ENCODE results near the gene PKN1. TPM values are rescaled to one million over a fixed set of nuclear protein-coding genes. Genes with fewer than 3 reads are reported as not detected.

Gene PKN1
- total and polyA plus RNA-seq, 2 donors (not counting 1 experiment from before 2014, with no cell fraction given) = 114 to 171 TPM

GRCh38 chr19:14463747-14464146 lies 30.6 kb downstream of the PKN1 start:
- WGBS (ENCODE audit: insufficient coverage) = over 99% methylated on average over 21 of the region's 21 CpGs
- no peak overlapping the region for H3K4me3 ChIP-seq (ENCODE audit: control extremely low read depth in 1 of 5, extremely low read depth in 1 of 5, insufficient read depth in 1 of 5, low read depth in 2 of 5, low read length in 4 of 5)

GRCh38 chr19:14467391-14467790 lies 34.3 kb downstream of the PKN1 start:
- ChIA-PET POLR2A (no interaction called here), CTCF (interaction anchor here (1.0 to 1.8 kb wide), 4 partner anchors 9 to 119 kb away, joined by 3 to 6 read pairs (median 4); no protein-coding TSS in a partner anchor)
- H3K27ac ChIP-seq (ENCODE audit: low read length in 2 of 2) = no peak overlapping the region

More at GRCh38 chr19:14463747-14464146, 30.6 kb downstream of the PKN1 start:
- Histone ChIP-seq H3K27ac (ENCODE audit: low read length in 2 of 2) (no peak overlapping the region), H2AFZ (ENCODE audit: insufficient read depth, low read depth, low read length, poor library complexity, severe bottlenecking) (no peak overlapping the region), H3K9ac (ENCODE audit: low read length) (no peak overlapping the region), H3K79me2 (ENCODE audit: control insufficient read depth, insufficient read depth, low read length) (no peaks in the 10 kb centered on the region), H3K36me3 (replicated peaks in 1 of 2; ENCODE audit: control extremely low read depth in 1 of 2, control insufficient read depth in 1 of 2, extremely low read depth in 1 of 2, insufficient read depth in 2 of 2, low read length in 1 of 2) (peaks cover 4 to 70% of the 10 kb centered on the region in 2 experiments), H3K4me2 (replicated peaks; ENCODE audit: low read depth, low read length, poor library complexity, severe bottlenecking) (no peak overlapping the region), H4K20me1 (ENCODE audit: control insufficient read depth, insufficient read depth, low read length, poor library complexity, severe bottlenecking) (no peaks in the 10 kb centered on the region), H3K9me3 (ENCODE audit: control extremely low read depth in 1 of 3, control insufficient read depth in 2 of 3, insufficient read depth in 1 of 3, low read length in 2 of 3) (no peaks in the 10 kb centered on the region), H3K27me3 (replicated peaks in 1 of 4; ENCODE audit: control extremely low read depth in 1 of 4, control insufficient read depth in 3 of 4, insufficient read depth in 4 of 4, low read length in 3 of 4) (no peaks in the 10 kb centered on the region), H3K4me1 (ENCODE audit: control insufficient read depth in 2 of 2, insufficient read depth in 2 of 2, low read length in 2 of 2) (no peaks in the 10 kb centered on the region)
- ATAC-seq (ENCODE audit: low read depth) (no peak), DNase-seq (no peak)
- Mint-ChIP-seq H3K27ac (no peak overlapping the region), H3K4me3 (no peak overlapping the region), H3K4me1 (no peaks in the 10 kb centered on the region), H3K27me3 (no peaks in the 10 kb centered on the region), H3K9me3 (ENCODE audit: insufficient read depth) (no peaks in the 10 kb centered on the region)
- POLR2A ChIA-PET = no interaction called here
- TF ChIP-seq EZH2 (IDR thresholded peaks at IDR 0.05; ENCODE audit: borderline replicate concordance, insufficient read depth, low read depth, low read length, poor library complexity, severe bottlenecking) = no peak
- TF ChIP-seq, protein P1, sequence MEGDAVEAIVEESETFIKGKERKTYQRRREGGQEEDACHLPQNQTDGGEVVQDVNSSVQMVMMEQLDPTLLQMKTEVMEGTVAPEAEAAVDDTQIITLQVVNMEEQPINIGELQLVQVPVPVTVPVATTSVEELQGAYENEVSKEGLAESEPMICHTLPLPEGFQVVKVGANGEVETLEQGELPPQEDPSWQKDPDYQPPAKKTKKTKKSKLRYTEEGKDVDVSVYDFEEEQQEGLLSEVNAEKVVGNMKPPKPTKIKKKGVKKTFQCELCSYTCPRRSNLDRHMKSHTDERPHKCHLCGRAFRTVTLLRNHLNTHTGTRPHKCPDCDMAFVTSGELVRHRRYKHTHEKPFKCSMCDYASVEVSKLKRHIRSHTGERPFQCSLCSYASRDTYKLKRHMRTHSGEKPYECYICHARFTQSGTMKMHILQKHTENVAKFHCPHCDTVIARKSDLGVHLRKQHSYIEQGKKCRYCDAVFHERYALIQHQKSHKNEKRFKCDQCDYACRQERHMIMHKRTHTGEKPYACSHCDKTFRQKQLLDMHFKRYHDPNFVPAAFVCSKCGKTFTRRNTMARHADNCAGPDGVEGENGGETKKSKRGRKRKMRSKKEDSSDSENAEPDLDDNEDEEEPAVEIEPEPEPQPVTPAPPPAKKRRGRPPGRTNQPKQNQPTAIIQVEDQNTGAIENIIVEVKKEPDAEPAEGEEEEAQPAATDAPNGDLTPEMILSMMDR (IDR thresholded peaks at IDR 0.05) = no peak
- CTCF ChIA-PET = no interaction called here
- intact Hi-C loops (cut with micrococcal nuclease) = no loop called here

More at GRCh38 chr19:14467391-14467790, 34.3 kb downstream of the PKN1 start:
- H3K4me3 ChIP-seq (ENCODE audit: control extremely low read depth in 1 of 5, extremely low read depth in 1 of 5, insufficient read depth in 1 of 5, low read depth in 2 of 5, low read length in 4 of 5) = no peak overlapping the region
- H3K36me3 ChIP-seq (replicated peaks in 1 of 2; ENCODE audit: control extremely low read depth in 1 of 2, control insufficient read depth in 1 of 2, extremely low read depth in 1 of 2, insufficient read depth in 2 of 2, low read length in 1 of 2) = peaks cover 2 to 62% of the 10 kb centered on the region in 2 experiments
- Mint-ChIP-seq H3K27me3 (no peaks in the 10 kb centered on the region), H3K4me1 (peaks cover 4% of the 10 kb centered on the region), H3K27ac (no peak overlapping the region), H3K4me3 (no peak overlapping the region), H3K9me3 (ENCODE audit: insufficient read depth) (no peaks in the 10 kb centered on the region)
- DNase-seq (no peak), ATAC-seq (ENCODE audit: low read depth) (no peak)
- TF ChIP-seq, protein P1 (IDR thresholded peaks at IDR 0.05) = no peak
- TF ChIP-seq EZH2 (IDR thresholded peaks at IDR 0.05; ENCODE audit: borderline replicate concordance, insufficient read depth, low read depth, low read length, poor library complexity, severe bottlenecking) = no peak
- H3K9me3 ChIP-seq (ENCODE audit: control extremely low read depth in 1 of 3, control insufficient read depth in 2 of 3, insufficient read depth in 1 of 3, low read length in 2 of 3) = no peaks in the 10 kb centered on the region
- H3K4me2 ChIP-seq (replicated peaks; ENCODE audit: low read depth, low read length, poor library complexity, severe bottlenecking) = no peak overlapping the region
- no peaks in the 10 kb centered on the region for H3K79me2 ChIP-seq (ENCODE audit: control insufficient read depth, insufficient read depth, low read length)
- intact Hi-C loops (cut with micrococcal nuclease) = no loop called here
- H3K27me3 ChIP-seq (replicated peaks in 1 of 4; ENCODE audit: control extremely low read depth in 1 of 4, control insufficient read depth in 3 of 4, insufficient read depth in 4 of 4, low read length in 3 of 4) = peaks cover 0 to 2% (median 1%) of the 10 kb centered on the region in 4 experiments
- 100% methylated on average over 6 of the region's 12 CpGs for WGBS (ENCODE audit: insufficient coverage)
- H3K9ac ChIP-seq (ENCODE audit: low read length) = no peak overlapping the region
- H2AFZ ChIP-seq (ENCODE audit: insufficient read depth, low read depth, low read length, poor library complexity, severe bottlenecking) = no peak overlapping the region
- H4K20me1 ChIP-seq (ENCODE audit: control insufficient read depth, insufficient read depth, low read length, poor library complexity, severe bottlenecking) = peaks cover 8% of the 10 kb centered on the region
- peaks cover 6% of the 10 kb centered on the region in 2 donors for H3K4me1 ChIP-seq (ENCODE audit: control insufficient read depth in 2 of 2, insufficient read depth in 2 of 2, low read length in 2 of 2)

Measured in B cell (primary cell).